Progenitor cell of endocrine pancreas (in vitro differentiated cells): ENCODE results near the gene SELENOV. TPM values are rescaled to one million over a fixed set of nuclear protein-coding genes. Genes with fewer than 3 reads are reported as not detected.

Experiments
- DNase-seq: peaks from one replicate; pipeline ENCODE4 v3.0.0; 2021; ENCODE audit warnings: low spot score; ENCODE audit not compliant: unreplicated experiment
- H3K27ac Mint-ChIP-seq: 2 replicates; pipeline ENCODE4 v1.8.0; 2021; ENCODE audit warnings: mild to moderate bottlenecking, moderate library complexity, mixed read lengths
- H3K27me3 Mint-ChIP-seq: 2 replicates; pipeline ENCODE4 v1.8.0; 2021; ENCODE audit warnings: mixed read lengths
- H3K36me3 Mint-ChIP-seq: 2 replicates; pipeline ENCODE4 v1.8.0; 2022; ENCODE audit warnings: mixed read lengths; ENCODE audit not compliant: insufficient read depth
- H3K4me1 Mint-ChIP-seq: 2 replicates; pipeline ENCODE4 v1.8.0; 2021; ENCODE audit warnings: low read depth, mixed read lengths
- H3K4me3 Mint-ChIP-seq: 2 replicates; pipeline ENCODE4 v1.8.0; 2021; ENCODE audit warnings: low read depth, mild to moderate bottlenecking, moderate library complexity, mixed read lengths
- H3K9me3 Mint-ChIP-seq: 2 replicates; pipeline ENCODE4 v1.8.0; 2021; ENCODE audit warnings: low read depth, mixed read lengths
- total RNA-seq: library from RNA; stranded (reverse); gene quantifications from 2 replicates; pipeline ENCODE4 v1.2.1, GENCODE V29; 2021
- TF ChIP-seq, protein P1 (sequence below): fragments of 200-600 bp; sonication (generic); IDR thresholded peaks from one replicate; pipeline ENCODE4 v1.5.0; 2021; ENCODE audit warnings: antibody characterized with exemption, mild to moderate bottlenecking; ENCODE audit not compliant: unreplicated experiment

SELENOV gene
- total RNA-seq, 1 donor from 2014 or later = 5.1 TPM

- TF ChIP-seq, protein P1, sequence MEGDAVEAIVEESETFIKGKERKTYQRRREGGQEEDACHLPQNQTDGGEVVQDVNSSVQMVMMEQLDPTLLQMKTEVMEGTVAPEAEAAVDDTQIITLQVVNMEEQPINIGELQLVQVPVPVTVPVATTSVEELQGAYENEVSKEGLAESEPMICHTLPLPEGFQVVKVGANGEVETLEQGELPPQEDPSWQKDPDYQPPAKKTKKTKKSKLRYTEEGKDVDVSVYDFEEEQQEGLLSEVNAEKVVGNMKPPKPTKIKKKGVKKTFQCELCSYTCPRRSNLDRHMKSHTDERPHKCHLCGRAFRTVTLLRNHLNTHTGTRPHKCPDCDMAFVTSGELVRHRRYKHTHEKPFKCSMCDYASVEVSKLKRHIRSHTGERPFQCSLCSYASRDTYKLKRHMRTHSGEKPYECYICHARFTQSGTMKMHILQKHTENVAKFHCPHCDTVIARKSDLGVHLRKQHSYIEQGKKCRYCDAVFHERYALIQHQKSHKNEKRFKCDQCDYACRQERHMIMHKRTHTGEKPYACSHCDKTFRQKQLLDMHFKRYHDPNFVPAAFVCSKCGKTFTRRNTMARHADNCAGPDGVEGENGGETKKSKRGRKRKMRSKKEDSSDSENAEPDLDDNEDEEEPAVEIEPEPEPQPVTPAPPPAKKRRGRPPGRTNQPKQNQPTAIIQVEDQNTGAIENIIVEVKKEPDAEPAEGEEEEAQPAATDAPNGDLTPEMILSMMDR = no peak
- Mint-ChIP-seq H3K4me1 (peaks cover 8% of the 10 kb centered on the region), H3K4me3 (no peak overlapping the region), H3K9me3 (no peaks in the 10 kb centered on the region), H3K36me3 (no peaks in the 10 kb centered on the region), H3K27ac (no peak overlapping the region), H3K27me3 (peaks cover 73% of the 10 kb centered on the region)
- DNase-seq = no peak
These were observed 15.0 kb upstream of the SELENOV start for GRCh38 chr19:39499932-39500331.

DNA sequence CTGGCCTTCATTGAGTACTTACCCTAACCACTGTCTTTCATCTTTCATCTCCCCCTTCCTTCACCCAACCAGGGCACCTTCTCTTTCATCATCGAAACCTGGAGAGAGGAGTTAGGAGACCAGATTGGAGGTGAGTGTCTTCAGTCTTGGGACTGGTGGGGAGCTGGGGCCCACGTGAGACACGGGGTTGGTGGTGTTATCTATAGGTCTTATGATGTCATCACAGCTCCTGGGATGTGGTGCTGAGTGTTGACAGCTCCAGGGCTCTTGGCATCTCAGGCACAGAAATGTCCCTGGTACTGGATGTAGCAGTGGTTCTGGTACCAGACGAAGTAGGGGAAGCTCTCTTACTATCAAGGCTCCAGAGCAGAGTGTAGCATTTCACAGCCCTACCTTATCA lies 14.4 kb upstream of the SELENOV start:
- no peaks in the 10 kb centered on the region for H3K36me3 Mint-ChIP-seq
- H3K4me3 Mint-ChIP-seq = no peak overlapping the region
- no peak overlapping the region for H3K27ac Mint-ChIP-seq
- H3K9me3 Mint-ChIP-seq = no peaks in the 10 kb centered on the region
- peaks cover 79% of the 10 kb centered on the region for H3K27me3 Mint-ChIP-seq
- DNase-seq = no peak
- peaks cover 8% of the 10 kb centered on the region for H3K4me1 Mint-ChIP-seq
- TF ChIP-seq, protein P1 = no peak

GRCh38 chr19:39501340-39501739 lies 13.6 kb upstream of the SELENOV start:
- TF ChIP-seq, protein P1 = no peak
- no peak for DNase-seq
- Mint-ChIP-seq H3K27ac (no peak overlapping the region), H3K9me3 (no peaks in the 10 kb centered on the region), H3K36me3 (no peaks in the 10 kb centered on the region), H3K4me3 (no peak overlapping the region), H3K4me1 (peaks cover 8% of the 10 kb centered on the region), H3K27me3 (peaks cover 81% of the 10 kb centered on the region)

DNA sequence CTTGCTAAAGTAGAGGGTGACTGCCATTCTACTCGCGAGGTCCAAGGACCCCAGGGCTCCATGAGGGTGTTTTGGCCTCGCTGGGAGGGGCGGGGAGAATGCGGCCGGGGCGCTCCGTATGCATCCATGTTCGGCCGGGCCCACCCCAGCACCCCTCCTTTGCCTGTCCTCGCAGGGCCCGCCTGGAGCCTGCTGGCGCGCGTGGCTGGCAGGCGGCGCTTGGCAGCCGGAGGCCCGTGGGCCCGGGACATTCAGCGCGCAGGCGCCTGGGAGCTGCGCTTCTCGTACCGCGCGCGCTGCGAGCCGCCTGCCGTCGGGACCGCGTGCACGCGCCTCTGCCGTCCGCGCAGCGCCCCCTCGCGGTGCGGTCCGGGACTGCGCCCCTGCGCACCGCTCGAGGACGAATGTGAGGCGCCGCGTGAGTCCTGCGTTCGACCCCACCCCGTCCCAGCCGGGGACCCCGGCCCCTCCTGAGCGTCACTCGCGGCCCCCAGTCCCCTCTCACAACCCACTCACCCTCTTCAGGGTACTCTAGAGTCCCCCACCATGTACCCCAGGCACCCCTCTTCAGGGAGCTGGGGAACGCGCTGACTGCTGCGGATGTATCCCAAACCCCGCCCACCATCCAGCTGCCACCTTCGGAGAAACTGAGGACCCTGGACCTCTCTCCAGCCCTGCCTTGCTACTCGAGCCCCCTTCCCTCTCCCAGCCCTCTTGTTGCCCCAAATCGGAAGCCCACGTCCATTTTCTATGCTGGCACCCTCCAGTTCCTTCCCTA lies 12.1 kb upstream of the SELENOV start:
- Mint-ChIP-seq H3K27ac (no peak overlapping the region), H3K9me3 (no peaks in the 10 kb centered on the region), H3K36me3 (no peaks in the 10 kb centered on the region), H3K27me3 (peaks cover 77% of the 10 kb centered on the region), H3K4me3 (no peak overlapping the region), H3K4me1 (peaks cover 8% of the 10 kb centered on the region)
- peak; percentile 53 for DNase-seq
- TF ChIP-seq, protein P1 = peak; percentile 89

GRCh38 chr19:39506598-39506943 lies 8.4 kb upstream of the SELENOV start:
- no peaks in the 10 kb centered on the region for H3K4me1 Mint-ChIP-seq
- no peaks in the 10 kb centered on the region for H3K9me3 Mint-ChIP-seq
- no peak overlapping the region for H3K27ac Mint-ChIP-seq
- H3K36me3 Mint-ChIP-seq = no peaks in the 10 kb centered on the region
- TF ChIP-seq, protein P1 = no peak
- H3K4me3 Mint-ChIP-seq = peak overlapping the region; percentile 40
- peaks cover 62% of the 10 kb centered on the region for H3K27me3 Mint-ChIP-seq
- DNase-seq = no peak
